HG03460 (cell line): ENCODE results near the gene PXYLP1.

Experiments
- ATAC-seq: cut with Tn5 transposase; IDR thresholded peaks from one replicate; pipeline ENCODE4 v1.9.1; 2021; ENCODE audit not compliant: unreplicated experiment

PXYLP1 gene

DNA sequence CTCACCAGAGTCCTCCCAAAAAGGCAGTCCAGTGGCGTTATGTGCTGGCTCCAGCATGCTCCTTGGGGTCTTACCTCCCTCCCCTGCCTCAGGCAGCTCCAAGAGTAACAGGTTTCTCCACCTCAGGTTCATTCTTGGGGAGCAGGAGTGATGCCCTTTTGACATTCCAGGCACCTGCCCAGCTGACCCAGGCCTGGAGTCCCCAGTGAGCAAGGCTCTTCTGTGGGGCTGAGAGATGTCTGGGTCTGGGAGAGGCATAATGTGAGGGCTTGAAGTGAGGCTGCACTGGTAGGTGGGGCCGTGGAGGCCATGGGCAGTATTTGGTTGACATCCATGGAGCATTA, 15.3 kb downstream of the PXYLP1 start:
- no peak for ATAC-seq

DNA sequence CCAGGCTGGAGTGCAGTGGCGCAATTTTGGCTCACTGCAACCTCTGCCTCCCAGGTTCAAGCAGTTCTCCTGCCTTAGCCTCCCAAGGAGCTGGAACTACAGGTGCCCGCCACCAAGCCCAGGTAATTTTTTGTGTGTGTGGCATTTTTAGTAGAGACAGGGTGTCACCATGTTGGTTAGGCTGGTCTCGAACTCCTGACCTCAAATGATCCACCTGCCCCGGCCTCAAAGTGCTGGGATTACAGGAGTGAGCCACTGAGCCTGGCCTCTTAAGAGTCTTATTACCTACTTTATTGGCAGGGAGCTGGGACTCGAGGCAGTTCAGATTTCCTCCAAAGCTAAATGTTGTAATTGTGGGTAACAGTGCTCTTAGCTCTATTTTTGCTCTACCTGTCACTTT, 16.4 kb downstream of the PXYLP1 start:
- no peak for ATAC-seq

DNA sequence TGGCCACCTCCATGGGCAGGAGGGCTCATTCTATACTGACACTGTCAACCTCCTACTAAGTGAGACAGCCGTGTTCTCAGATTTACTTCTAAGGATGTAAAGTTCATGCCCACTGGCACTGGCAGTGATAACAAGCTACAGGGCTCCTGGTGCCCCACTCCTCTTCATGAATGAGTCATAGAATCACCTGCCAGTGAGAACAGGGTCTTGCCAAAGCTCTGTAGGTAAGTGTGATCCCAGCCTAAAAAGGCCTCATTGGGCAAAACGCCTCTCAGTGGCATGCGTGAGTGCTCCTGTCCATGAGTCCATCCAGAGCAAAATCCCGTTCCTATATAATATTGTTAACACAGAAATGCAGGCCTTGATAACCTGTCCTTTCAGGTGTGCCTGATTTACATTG, 17.4 kb downstream of the PXYLP1 start:
- no peak for ATAC-seq

DNA sequence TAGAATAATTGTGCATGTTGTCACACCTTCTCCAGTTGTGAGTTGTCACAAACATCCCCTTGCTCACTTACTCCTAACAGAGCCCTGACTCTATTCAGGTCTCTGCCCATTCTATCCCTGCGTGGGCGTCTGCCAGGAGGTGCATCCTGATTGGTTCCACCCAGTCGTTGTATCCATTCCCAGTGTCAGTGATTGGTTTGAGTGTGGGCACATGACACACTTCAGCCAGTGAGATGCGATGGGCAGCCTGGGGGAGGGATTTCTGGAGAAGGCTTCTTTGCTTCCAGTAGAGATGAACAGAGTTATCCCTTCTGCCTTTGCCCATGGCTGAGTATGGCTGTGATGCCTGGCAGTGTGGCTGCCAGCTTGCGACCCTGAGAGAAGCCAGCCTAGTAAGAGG, 18.7 kb downstream of the PXYLP1 start:
- no peak for ATAC-seq

DNA sequence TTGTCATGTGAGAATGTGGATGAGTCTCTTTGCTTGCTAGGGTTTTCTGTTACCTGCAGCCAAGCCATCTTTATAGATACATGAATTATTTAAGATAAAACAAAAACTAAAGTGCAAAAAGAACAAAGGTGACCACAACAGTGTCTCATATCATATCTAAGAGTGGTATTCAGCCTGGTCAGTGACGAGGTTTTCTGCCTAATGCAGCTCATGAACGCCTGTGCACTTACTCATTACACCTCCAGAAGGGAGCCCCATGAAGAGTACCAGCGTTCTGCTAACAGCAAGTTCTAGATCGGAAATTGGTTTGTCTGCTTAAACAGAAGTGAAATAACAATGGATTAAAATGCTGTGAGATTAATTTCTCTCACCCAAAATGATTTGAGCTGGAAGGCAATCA, 19.2 kb downstream of the PXYLP1 start:
- no peak for ATAC-seq

DNA sequence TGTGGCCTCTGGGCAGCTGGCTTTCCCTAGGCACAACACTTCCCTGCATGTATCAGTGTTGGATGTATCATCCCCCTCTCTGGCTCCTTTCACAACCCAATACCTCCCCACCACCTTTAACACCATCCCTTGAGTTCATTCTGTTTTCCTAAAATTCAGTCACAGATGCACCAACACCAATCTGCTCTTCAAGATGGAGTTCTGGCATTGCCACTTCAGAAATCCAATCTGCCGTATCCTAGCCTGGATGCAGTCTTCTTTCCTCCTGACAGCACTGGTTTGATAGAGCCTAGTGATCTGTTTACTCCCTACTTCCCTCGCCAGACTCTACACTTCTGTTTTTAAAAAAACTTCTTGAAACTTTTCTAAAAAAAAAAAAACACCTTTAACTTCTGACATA, 21.7 kb downstream of the PXYLP1 start:
- ATAC-seq, result no peak

DNA sequence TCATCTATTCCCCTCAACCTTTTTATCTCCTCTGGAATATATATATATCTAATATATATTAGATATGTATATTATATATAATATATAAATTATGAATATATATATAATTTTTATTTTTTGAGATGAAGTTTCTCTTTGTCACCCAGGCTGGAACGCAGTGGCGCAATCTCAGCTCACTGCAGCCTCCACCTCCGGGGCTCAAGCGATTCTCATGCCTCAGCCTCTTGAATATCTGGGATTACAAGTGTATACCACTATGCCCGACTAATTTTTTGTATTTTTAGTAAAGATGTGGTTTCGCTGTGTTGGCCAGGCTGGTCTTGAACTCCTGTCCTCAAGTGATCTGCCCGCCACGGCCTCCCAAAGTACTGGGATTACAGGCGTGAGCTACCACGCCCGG, 22.2 kb downstream of the PXYLP1 start:
- ATAC-seq, result no peak

DNA sequence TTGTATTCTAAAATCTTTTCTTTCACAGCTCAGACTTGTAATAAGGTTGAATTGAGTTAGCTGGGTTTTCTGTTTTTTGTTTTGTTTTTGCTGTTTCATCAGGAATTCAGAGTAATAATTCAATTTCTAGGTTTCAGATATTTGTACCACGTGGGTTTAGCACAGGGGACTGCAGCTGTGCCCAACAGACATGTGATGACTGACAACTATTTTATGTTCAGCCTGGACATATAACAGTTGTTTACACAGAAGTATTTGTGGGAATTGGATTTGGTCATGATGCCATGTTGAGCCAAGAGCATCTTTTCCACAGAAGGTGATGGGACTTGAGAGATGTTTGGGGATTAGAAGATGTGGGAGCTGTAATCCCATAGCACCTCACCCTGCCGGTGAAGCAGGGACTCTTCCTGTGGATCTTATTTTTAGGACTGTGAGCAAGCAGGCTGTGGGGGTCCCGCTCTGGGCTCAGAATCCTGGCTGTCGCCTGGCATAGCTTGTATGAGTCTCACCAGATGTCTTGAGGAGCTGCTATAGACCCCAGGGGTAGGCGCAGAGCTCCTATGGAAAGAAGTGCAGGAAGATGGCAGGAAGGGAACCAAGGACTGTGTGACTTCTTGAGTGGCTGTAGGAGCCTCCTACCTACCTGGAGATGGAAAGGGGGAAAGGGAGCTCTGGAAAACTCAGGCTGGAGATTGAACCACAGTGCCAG, 23.7 kb downstream of the PXYLP1 start:
- no peak for ATAC-seq

DNA sequence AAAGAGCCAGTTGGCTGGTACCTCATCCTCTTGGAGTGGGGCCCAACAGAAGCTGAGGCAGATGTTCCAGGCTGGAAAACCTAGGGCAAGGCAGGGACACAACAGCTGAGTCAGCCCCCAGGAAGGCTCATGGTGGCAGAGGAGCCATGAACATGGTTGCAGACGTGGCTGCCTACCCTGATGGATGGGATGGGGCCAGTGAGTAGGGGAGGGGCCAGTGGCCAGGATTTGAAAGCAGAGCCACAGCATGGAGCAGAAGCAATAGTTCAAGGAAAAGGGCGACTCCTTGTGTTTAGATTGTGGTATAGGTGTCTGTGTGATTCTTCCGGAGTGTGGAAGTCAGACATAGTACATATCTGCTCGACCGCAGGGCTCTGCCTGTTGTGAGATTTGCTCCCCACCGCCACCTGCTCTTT, 24.2 kb downstream of the PXYLP1 start:
- ATAC-seq, result no peak

DNA sequence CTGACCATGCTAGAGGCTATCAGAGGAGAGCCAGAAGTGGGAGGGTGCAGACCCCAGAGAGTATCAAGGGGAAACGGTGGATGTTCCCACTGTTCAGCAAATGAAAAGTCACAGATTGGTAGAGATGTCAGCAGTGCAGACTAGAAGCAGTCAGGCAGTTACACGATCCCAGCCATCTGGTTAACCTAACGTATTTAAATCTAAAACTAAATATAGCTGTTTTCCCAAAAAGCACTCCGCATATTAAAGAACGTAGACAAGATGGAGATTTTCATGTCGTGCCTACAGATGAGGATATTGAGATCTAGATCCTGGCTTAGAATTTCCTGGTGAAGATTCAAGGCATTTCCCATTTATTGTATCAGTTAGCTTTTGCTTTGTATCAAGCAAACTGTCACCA, 25.2 kb downstream of the PXYLP1 start:
- no peak for ATAC-seq

DNA sequence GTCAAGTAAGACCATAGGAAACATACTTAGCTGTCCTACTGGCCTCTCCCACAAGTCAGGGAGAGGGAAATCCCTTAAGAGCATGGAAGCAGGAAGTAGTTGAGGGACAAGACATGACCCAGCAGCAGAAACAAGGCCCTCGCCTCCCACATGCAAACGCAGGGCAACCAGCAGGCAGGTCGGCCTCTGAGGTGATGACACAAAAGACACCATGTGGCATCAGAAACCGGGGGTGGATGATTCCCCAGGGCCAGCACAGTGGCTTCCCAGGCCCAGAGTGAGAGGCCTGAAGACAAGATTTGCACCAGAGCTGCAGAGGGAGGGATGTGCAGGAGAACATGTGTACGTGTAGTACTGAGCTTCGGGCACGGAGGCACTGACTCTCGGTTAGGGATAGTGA, 26.3 kb downstream of the PXYLP1 start:
- no peak for ATAC-seq

DNA sequence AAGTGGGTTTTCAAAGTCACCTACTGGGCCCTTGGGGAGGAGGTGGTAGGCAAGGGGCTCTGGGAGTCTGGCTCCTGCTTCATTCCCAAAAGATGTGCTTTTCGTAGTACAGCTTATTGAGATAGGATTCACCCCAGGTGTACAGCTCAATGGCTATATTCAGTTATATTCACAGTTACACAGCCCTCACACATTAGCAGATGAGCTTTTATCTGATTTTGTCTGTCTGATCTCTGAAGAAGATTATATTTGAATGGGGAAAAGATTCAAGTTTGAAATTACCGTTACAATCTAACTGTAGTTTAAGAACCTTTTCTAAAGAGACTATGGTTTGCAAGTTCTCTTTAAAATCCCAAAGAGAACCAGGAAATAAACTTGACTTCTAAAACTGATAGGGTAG, 27.3 kb downstream of the PXYLP1 start:
- ATAC-seq, result no peak

DNA sequence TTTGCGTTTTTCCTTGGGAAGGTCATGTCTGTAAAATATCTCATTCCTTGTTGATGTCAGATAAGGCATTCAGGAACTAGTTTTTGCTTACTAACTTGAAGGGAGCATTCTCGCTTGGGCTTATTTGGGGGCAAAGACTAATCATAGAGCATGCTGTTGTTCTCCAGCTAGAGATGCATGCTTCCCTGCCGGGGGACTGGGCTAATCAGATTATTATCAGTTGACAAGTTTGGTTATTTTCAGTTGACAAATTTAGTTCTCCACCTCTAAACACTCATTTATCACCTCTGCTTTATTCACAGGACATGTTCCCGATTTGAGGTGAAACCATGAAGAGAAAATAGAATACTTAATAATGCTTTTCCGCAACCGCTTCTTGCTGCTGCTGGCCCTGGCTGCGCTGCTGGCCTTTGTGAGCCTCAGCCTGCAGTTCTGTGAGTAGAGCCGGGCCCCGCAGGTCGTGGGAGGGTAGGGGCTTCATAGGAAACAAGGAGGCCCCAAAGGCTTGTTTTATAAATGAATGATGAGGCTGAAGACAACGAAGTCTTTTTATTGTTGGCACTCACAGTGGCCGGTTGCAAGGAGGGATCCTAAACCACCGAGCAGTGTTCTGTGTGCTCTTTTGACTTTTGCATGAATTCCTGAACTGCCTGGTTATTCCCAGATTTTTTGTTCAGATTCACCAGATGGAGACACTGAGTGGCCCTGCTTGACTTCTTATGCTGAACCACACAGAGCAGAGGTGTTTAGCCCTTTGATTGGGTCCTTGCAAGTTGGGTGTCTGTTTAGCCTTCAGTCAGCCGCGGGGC, 28.4 kb downstream of the PXYLP1 start:
- ATAC-seq, result no peak

DNA sequence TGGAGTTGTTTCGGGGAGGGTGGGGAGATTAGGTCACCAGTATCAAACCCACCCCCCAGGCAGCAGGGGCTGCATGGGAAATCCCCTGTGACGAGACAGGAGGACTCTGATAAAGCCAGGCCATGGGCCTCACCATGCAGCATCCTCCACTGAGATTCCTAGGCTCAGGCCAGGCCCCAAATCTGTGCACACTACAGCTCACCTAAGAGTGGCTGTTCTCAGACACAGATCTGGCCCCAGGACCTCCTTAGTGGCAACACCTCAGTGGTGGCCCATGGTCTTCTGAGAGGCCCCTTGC, 29.0 kb downstream of the PXYLP1 start:
- no peak for ATAC-seq

DNA sequence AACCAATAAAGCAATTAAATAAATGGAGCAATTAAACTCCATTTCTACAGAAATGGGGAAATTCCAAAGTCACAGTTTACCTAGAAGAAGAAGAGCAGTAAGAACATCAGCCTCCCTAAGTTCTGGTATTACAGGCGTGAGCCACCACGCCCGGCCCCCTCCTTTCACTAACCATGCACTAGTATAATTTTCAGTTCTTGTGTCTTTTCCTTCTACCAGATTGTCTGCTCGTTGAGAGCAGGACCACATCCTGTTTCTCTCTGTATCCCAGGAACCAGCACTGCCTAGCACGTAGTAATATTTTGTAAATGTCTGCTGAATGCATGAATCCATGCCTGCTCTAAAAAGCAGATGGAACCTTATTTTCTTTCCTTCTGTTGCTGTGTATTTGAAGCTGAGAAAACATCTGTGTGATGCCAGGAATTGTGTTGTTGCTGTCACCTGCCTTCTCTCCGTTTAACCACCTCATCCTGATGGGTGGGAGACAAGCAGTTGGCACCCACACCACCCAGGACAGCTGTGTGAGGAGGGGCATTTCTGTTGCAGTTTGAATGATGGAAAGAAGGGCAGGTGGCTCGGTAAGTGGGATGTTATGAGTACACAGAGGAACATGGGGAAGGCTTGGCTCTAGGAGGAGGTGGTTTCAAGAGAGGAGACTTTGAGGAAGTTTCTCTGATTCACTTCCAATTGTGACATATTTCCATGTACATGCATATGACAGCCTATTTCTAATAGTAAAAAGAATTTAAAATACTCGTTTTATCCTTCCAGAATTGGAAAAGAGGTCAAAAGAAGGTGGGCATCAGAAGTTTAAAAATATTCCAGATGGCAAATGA, 30.1 kb downstream of the PXYLP1 start:
- ATAC-seq, result no peak

DNA sequence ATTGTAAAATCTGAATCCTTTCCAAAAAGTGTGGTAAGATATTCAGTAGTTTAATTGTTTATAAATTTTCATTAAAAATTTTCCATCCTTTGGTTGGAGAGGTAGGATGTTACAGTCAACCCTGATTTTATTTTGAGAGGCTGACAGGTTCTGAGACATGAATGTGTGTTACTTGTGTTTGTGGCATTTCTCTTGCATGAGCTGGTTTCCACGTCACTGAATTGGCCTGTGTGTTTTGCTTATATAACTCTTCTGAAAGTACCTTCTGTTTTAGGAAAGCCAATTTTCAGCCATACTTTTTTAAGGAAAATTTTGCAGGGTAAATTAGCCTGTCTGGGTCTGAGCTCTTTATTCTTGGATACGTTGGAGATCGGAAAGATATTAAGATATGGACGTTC, 30.7 kb downstream of the PXYLP1 start:
- no peak for ATAC-seq

DNA sequence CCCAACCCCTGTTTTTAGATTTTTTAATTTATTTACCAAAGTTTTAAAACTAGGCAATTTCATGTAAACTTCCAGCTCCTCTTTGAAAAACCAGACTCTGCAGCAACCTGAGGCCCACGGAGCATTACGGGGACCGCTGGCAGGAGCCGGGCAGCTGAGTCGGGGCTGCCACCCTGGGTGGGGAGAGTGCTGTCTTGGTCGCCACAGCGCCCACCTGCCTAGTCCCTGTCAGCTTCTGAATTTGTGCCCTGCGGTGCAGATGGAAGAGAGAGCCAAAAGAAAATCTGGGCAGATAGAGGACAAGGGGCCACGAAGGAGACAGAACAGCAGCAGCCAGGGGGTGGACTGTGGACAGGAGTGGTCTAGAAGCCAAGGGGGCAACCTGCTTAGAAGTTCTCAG, 34.6 kb downstream of the PXYLP1 start:
- no peak for ATAC-seq

DNA sequence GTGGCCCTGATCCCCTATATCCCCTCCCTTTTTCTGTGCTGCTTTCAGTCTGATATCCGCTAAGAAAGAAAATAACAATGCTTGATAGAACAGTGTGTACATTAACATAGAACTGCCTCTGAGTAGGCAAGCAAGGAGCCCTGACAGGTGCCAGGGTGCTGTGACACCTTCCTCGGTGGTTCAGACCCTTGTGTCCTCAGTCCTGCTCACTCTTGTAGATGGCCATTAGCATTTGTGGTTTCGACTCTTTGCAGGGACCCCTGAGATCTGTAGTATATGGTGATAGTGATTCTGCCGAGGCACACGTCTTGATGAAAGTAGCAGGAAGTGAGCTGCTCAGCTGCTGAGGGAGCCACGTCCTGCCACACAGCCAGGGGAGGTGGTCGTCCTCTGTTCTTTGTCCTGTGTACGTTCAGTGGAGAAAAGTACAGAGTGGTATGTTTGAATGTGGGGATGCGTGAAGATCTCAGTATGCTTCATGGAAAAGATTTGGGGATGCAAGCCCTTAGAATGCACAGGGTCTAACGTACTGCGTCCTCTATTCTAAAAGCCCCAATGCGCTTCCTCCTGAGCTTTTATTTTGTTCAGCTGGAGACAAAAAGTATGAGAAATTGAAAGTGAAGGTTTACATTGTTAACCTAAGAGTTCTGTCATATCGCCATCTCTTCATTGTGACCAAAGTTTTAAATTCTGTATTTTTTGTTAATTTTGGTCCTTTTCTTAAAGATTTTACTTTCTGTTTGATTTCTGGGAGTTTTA, 35.4 kb downstream of the PXYLP1 start:
- ATAC-seq, result peak; percentile 56

DNA sequence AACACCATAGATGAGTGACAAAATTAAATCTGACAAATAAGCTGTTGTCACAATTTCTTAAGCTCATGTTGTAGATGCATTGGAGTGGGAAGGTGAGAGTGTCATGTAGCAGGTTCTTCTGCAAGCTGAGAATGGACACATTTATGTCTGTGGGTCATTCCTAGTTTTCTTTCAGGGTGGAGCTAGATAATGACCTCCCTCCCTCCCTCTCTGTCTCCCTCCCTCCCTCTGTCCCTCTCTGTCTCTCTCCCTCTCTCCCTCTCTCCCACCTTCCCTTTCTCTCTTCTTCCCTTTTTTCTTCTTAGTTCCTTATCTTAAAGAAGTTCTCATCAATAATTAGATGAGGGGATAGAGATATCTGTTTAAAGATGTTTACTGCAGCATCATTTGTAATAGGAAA, 36.0 kb downstream of the PXYLP1 start:
- no peak for ATAC-seq

DNA sequence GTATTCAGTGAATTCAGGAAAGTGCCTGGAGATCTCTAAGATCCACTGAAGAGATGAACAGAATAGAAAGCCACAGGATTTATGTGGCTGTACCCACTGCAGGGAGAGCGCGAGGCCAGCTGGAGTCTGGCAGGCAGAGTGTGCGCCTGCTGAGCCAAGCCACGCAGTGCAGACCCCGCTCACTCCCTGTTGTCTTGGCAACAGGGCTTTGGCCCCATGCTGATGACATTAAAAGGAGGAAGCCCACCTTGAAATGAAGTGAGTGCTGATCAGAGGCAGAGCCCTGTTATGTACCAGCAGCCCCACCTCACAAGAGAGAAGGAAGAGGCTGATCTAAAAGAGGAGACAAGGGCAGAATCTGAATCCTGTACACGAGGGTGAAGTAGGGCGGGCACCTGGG, 36.7 kb downstream of the PXYLP1 start:
- no peak for ATAC-seq

DNA sequence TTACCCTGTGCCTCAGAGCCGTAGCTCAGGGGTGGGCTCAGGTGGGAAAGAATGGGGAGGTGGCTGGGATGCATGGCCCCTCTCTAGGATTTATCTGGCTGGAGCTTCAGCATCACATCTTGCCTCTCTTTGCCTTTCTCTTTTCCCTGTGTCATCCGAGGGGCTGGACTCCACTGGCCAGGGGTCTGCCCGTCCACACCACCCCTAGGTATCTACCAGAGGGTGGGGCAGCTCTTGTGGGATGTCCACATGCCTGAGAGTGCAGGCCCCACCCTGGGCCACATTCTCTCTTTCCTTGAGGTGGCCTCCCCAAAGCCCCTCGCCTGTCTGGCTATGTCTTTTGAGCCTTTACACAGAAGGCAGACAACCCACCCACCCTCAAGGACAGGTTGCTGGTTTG, 37.2 kb downstream of the PXYLP1 start:
- ATAC-seq, result no peak
